ENCODE data around the gene RGS9BP. TPM values are rescaled to one million over a fixed set of nuclear protein-coding genes. Genes with fewer than 3 reads are reported as not detected.
A peak's percentile ranks its signal among the peaks of the same experiment; 100 is the strongest.

The RGS9BP gene
- total RNA-seq, 4 donors from 2014 or later: 3.9 to 10.6 (median 6.0) TPM

DNA sequence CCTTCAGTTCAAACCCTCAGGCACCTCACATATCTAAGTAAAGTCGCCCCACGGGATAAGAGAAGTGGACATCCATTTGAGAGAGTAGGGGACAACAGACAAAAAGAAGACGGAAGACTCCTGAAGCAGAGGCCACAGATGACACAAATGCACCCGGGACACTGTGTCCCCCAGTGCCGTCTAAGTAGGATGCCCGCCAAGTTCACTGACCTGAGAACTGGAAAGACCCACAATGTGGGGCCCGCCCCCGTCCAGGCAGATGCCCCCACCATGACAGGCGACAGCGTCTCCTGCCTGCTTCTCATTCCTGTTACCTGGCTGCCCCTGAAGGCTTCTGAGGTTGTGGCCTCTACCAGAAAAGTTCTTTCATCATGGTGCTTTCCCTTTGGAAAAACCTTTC, 17.6 kb upstream of the RGS9BP start:
- peaks cover 0 to 21% of the 10 kb centered on the region in 2 donors for H3K36me3 ChIP-seq

GRCh38 chr19:32658527-32658926, 17.1 kb upstream of the RGS9BP start:
- intact Hi-C loops (cut with DNase I; ENCODE audit: low total_unique reads): no loop called here
- ATAC-seq: no peak
- TF ChIP-seq, protein P1, sequence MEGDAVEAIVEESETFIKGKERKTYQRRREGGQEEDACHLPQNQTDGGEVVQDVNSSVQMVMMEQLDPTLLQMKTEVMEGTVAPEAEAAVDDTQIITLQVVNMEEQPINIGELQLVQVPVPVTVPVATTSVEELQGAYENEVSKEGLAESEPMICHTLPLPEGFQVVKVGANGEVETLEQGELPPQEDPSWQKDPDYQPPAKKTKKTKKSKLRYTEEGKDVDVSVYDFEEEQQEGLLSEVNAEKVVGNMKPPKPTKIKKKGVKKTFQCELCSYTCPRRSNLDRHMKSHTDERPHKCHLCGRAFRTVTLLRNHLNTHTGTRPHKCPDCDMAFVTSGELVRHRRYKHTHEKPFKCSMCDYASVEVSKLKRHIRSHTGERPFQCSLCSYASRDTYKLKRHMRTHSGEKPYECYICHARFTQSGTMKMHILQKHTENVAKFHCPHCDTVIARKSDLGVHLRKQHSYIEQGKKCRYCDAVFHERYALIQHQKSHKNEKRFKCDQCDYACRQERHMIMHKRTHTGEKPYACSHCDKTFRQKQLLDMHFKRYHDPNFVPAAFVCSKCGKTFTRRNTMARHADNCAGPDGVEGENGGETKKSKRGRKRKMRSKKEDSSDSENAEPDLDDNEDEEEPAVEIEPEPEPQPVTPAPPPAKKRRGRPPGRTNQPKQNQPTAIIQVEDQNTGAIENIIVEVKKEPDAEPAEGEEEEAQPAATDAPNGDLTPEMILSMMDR (IDR thresholded peaks at IDR 0.05 in 4 of 5, conservative IDR thresholded peaks at IDR 0.05 in 1 of 5): no peak
- no peak for TF ChIP-seq POLR2A (IDR thresholded peaks at IDR 0.05)

More for the DNA sequence above, 17.6 kb upstream of the RGS9BP start:
- no peaks in the 10 kb centered on the region for H3K9me3 ChIP-seq
- H3K4me1 ChIP-seq: peaks cover 4 to 13% of the 10 kb centered on the region in 2 donors
- ATAC-seq (no peak), DNase-seq (no peak)
- H3K4me3 ChIP-seq: no peak overlapping the region
- intact Hi-C loops (cut with DNase I; ENCODE audit: low total_unique reads): no loop called here
- in situ Hi-C loops (cut with MboI; ENCODE audit: low sequenced_read_pairs in 4 of 4): no loop called here
- H3K27ac ChIP-seq: peak overlapping the region; percentile 17 to 61 (median 42)
- no peak for TF ChIP-seq POLR2A (IDR thresholded peaks at IDR 0.05)
- TF ChIP-seq, protein P1 (IDR thresholded peaks at IDR 0.05 in 4 of 5, conservative IDR thresholded peaks at IDR 0.05 in 1 of 5): no peak
- no peaks in the 10 kb centered on the region for H3K27me3 ChIP-seq

GRCh38 chr19:32661318-32661717, 14.3 kb upstream of the RGS9BP start:
- ATAC-seq: no peak
- intact Hi-C loops (cut with DNase I; ENCODE audit: low total_unique reads) (no loop called here), in situ Hi-C loops (cut with MboI; ENCODE audit: low sequenced_read_pairs in 4 of 4) (no loop called here)
- peaks cover 0 to 10% of the 10 kb centered on the region in 2 donors for H3K36me3 ChIP-seq
- no peaks in the 10 kb centered on the region for H3K9me3 ChIP-seq
- peak overlapping the region; percentile 26 to 61 (median 46) for H3K27ac ChIP-seq
- no peak for DNase-seq
- no peaks in the 10 kb centered on the region for H3K27me3 ChIP-seq
- peaks cover 6 to 19% of the 10 kb centered on the region in 2 donors for H3K4me1 ChIP-seq
- TF ChIP-seq, protein P1 (IDR thresholded peaks at IDR 0.05 in 4 of 5, conservative IDR thresholded peaks at IDR 0.05 in 1 of 5): no peak
- no peak for TF ChIP-seq POLR2A (IDR thresholded peaks at IDR 0.05)
- H3K4me3 ChIP-seq: no peak overlapping the region

More at GRCh38 chr19:32658527-32658926, 17.1 kb upstream of the RGS9BP start:
- DNase-seq: no peak
- H3K27ac ChIP-seq: peak overlapping the region; percentile 17 to 61 (median 42)
- H3K36me3 ChIP-seq: peaks cover 0 to 21% of the 10 kb centered on the region in 2 donors
- H3K9me3 ChIP-seq: no peaks in the 10 kb centered on the region
- peaks cover 0 to 12% of the 10 kb centered on the region in 2 donors for H3K4me1 ChIP-seq
- no peak overlapping the region for H3K4me3 ChIP-seq
- in situ Hi-C loops (cut with MboI; ENCODE audit: low sequenced_read_pairs in 4 of 4): no loop called here
- no peaks in the 10 kb centered on the region for H3K27me3 ChIP-seq

GRCh38 chr19:32662186-32662585, 13.5 kb upstream of the RGS9BP start:
- in situ Hi-C loops (cut with MboI; ENCODE audit: low sequenced_read_pairs in 4 of 4) (no loop called here), intact Hi-C loops (cut with DNase I; ENCODE audit: low total_unique reads) (no loop called here)
- Histone ChIP-seq H3K9me3 (no peaks in the 10 kb centered on the region), H3K27ac (peak overlapping the region in 3 of 4 donors; percentile 40 to 61 (median 52)), H3K4me1 (peaks cover 15 to 28% of the 10 kb centered on the region in 2 donors), H3K27me3 (no peaks in the 10 kb centered on the region), H3K36me3 (peaks cover 0 to 8% of the 10 kb centered on the region in 2 donors), H3K4me3 (no peak overlapping the region)
- TF ChIP-seq, protein P1 (IDR thresholded peaks at IDR 0.05 in 4 of 5, conservative IDR thresholded peaks at IDR 0.05 in 1 of 5): no peak
- TF ChIP-seq POLR2A (IDR thresholded peaks at IDR 0.05): no peak
- DNase-seq: no peak
- no peak for ATAC-seq

DNA sequence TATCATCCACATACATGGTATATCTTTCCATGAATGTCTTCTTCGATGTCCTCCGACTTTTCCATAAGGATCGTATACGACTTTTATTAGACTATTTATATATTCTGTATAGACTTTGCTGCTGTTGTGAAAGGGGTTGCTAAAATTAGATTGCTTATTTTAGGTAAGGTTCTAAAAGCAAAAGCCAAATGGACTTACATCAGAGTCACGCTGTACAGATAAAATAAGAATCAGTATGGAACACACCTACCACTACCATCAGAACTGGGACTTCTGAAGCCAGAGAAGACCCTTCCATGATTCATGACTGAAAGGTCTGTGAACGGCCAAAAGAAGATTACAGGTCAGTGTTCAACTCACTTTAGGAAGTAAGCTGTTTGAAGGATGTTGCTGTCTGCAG, 9.6 kb upstream of the RGS9BP start:
- H3K4me1 ChIP-seq: peaks cover 34 to 46% of the 10 kb centered on the region in 2 donors
- H3K9me3 ChIP-seq: no peaks in the 10 kb centered on the region
- peak overlapping the region; percentile 85 to 97 (median 94) for H3K27ac ChIP-seq
- TF ChIP-seq, protein P1 (IDR thresholded peaks at IDR 0.05 in 4 of 5, conservative IDR thresholded peaks at IDR 0.05 in 1 of 5): no peak
- TF ChIP-seq POLR2A (IDR thresholded peaks at IDR 0.05): peak; percentile 22 to 67
- H3K4me3 ChIP-seq: peak overlapping the region in 3 of 4 donors; percentile 1 to 24 (median 18)
- ATAC-seq: peak; percentile 87
- no peaks in the 10 kb centered on the region for H3K27me3 ChIP-seq
- in situ Hi-C loops (cut with MboI; ENCODE audit: low sequenced_read_pairs in 4 of 4): no loop called here
- no peaks in the 10 kb centered on the region for H3K36me3 ChIP-seq
- intact Hi-C loops (cut with DNase I; ENCODE audit: low total_unique reads): no loop called here
- DNase-seq: no peak

Measured in gastrocnemius medialis (tissue), 4 donors.